Measurements from ENCODE around the gene PPCDC. TPM values are rescaled to one million over a fixed set of nuclear protein-coding genes. Genes with fewer than 3 reads are reported as not detected.

Gene PPCDC
- total RNA-seq, 1 experiment from 2014 or later: 18.0 TPM

DNA sequence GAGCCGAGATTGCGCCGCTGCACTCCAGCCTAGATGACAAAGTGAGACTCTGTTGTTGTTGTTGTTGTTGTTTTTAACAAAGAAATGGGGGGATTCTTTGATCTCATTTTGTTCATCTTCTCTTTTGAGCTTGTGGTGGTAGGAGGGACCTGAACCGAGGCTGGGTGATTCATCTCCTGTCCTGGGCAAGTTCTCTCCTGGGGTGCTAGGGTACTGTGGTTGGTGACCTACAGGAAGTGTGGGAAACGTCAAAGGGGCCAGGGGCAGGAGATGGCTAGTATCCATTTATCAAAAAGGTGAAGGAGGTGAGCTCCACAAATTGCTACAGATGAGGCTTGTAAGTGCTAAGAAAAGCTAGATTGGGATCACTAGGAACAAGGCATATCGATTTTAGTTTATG lies 14.3 kb downstream of the PPCDC start:
- no peak overlapping the region for H3K27ac ChIP-seq (ENCODE audit: low read depth, low read length)
- no peaks in the 10 kb centered on the region for H3K27me3 ChIP-seq (ENCODE audit: insufficient read depth, low read length)
- peaks cover 30% of the 10 kb centered on the region for H3K79me2 ChIP-seq (ENCODE audit: insufficient read depth, low read length)
- DNase-seq (ENCODE audit: low read depth, low spot score) (no peak), ATAC-seq (peak; percentile 51)
- ChIA-PET POLR2A (interaction anchor here (1.3 to 1.8 kb wide), 4 partner anchors 161 to 167 kb away, joined by 3 to 7 read pairs (median 5); partner anchors contain the start of gene C15orf39), RAD21 (ENCODE audit: low non-redundant PET in 1 of 2, low total read pairs in 2 of 2, uncharacterized antibody in 2 of 2, unreplicated experiment in 2 of 2) (interaction anchor here in 1 of 2 experiments (0.8 kb wide), 1 partner anchor 29 kb away, joined by 3 read pairs; no protein-coding TSS in a partner anchor), CTCF (interaction anchor here (0.6 to 2.4 kb wide), 5 partner anchors 8 to 270 kb away, joined by 3 to 13 read pairs (median 3); partner anchors contain the start of gene C15orf39)
- no peak overlapping the region for H2AFZ ChIP-seq (ENCODE audit: low read depth, low read length, poor library complexity, severe bottlenecking)
- 0 out of 4 replicates have a peak overlapping the region, but pooled peaks of 1 of the 2 experiments have one; percentile 2 for H3K4me3 ChIP-seq (replicated peaks in 1 of 2; ENCODE audit: low read depth in 1 of 2, low read length in 2 of 2)
- peaks cover 0 to 3% of the 10 kb centered on the region in 2 experiments; a peak in 1 of 4 replicates for H3K36me3 ChIP-seq (ENCODE audit: control insufficient read depth in 1 of 2, insufficient read depth in 2 of 2, low read length in 2 of 2)
- TF ChIP-seq SP1 (IDR thresholded peaks at IDR 0.05; ENCODE audit: low read depth): peak; percentile 24; the same call in 1 of the 2 replicates
- TF ChIP-seq EZH2phosphoT487 (IDR thresholded peaks at IDR 0.05; ENCODE audit: borderline replicate concordance): no peak
- H3K9me2 ChIP-seq (ENCODE audit: insufficient read depth): no peaks in the 10 kb centered on the region
- peak overlapping the region; percentile 67 for H3K4me2 ChIP-seq (ENCODE audit: low read length)
- peaks cover 43 to 55% of the 10 kb centered on the region in 2 experiments for H3K4me1 ChIP-seq (ENCODE audit: control insufficient read depth in 1 of 2, insufficient read depth in 2 of 2, low read length in 2 of 2)
- no peaks in the 10 kb centered on the region for H3K9me3 ChIP-seq (ENCODE audit: control insufficient read depth in 1 of 2, insufficient read depth in 1 of 2, low read depth in 1 of 2, low read length in 2 of 2)
- intact Hi-C loops (cut with micrococcal nuclease): loop anchor here (5.0 kb wide), 1 partner anchor 70 kb away; no protein-coding TSS in a partner anchor
- H4K20me1 ChIP-seq (ENCODE audit: insufficient read depth): no peaks in the 10 kb centered on the region
- no TSS peak for BruUV-seq (replicated peaks)
- no peak overlapping the region for H3K9ac ChIP-seq (ENCODE audit: low read length)

- ATAC-seq (no peak), DNase-seq (ENCODE audit: low read depth, low spot score) (no peak)
- Histone ChIP-seq H3K9me2 (ENCODE audit: insufficient read depth) (no peaks in the 10 kb centered on the region), H3K9me3 (ENCODE audit: control insufficient read depth in 1 of 2, insufficient read depth in 1 of 2, low read depth in 1 of 2, low read length in 2 of 2) (no peaks in the 10 kb centered on the region), H3K79me2 (ENCODE audit: insufficient read depth, low read length) (peaks cover 30% of the 10 kb centered on the region), H2AFZ (ENCODE audit: low read depth, low read length, poor library complexity, severe bottlenecking) (no peak overlapping the region), H3K27ac (ENCODE audit: low read depth, low read length) (no peak overlapping the region), H3K4me1 (ENCODE audit: control insufficient read depth in 1 of 2, insufficient read depth in 2 of 2, low read length in 2 of 2) (peaks cover 48 to 61% of the 10 kb centered on the region in 2 experiments), H3K36me3 (ENCODE audit: control insufficient read depth in 1 of 2, insufficient read depth in 2 of 2, low read length in 2 of 2) (peaks cover 0 to 3% of the 10 kb centered on the region in 2 experiments; a peak in 1 of 4 replicates), H3K9ac (ENCODE audit: low read length) (no peak overlapping the region), H3K4me2 (ENCODE audit: low read length) (peak overlapping the region; percentile 67), H3K27me3 (ENCODE audit: insufficient read depth, low read length) (no peaks in the 10 kb centered on the region), H4K20me1 (ENCODE audit: insufficient read depth) (no peaks in the 10 kb centered on the region), H3K4me3 (replicated peaks in 1 of 2; ENCODE audit: low read depth in 1 of 2, low read length in 2 of 2) (no peak overlapping the region)
- BruUV-seq (replicated peaks): no TSS peak
- ChIA-PET RAD21 (ENCODE audit: low non-redundant PET in 1 of 2, low total read pairs in 2 of 2, uncharacterized antibody in 2 of 2, unreplicated experiment in 2 of 2) (no interaction called here), POLR2A (interaction anchor here (1.8 kb wide), 1 partner anchor 166 kb away, joined by 6 read pairs; no protein-coding TSS in a partner anchor), CTCF (interaction anchor here (0.6 to 2.4 kb wide), 5 partner anchors 9 to 270 kb away, joined by 3 to 13 read pairs (median 3); partner anchors contain the start of gene C15orf39)
- intact Hi-C loops (cut with micrococcal nuclease): loop anchor here (5.0 kb wide), 1 partner anchor 69 kb away; no protein-coding TSS in a partner anchor
- no peak for TF ChIP-seq CTCF (IDR thresholded peaks at IDR 0.05 in 2 of 3, conservative IDR thresholded peaks at IDR 0.05 in 1 of 3; ENCODE audit: borderline replicate concordance in 1 of 3, insufficient read depth in 1 of 3, low read depth in 2 of 3, low read length in 2 of 3)
- TF ChIP-seq YY1 (IDR thresholded peaks at IDR 0.05; ENCODE audit: extremely low read depth, insufficient replicate concordance, low read depth, low read length): no peak
- no peak for TF ChIP-seq TCF7L2 (IDR thresholded peaks at IDR 0.05; ENCODE audit: borderline replicate concordance, extremely low read depth, insufficient read depth, insufficient read length)
- TF ChIP-seq POLR2A (IDR thresholded peaks at IDR 0.05; ENCODE audit: borderline replicate concordance, extremely low read depth, insufficient read depth, insufficient read length): no peak
- no peak for TF ChIP-seq REST (IDR thresholded peaks at IDR 0.05; ENCODE audit: low read depth)
- no peak for TF ChIP-seq ZFX (IDR thresholded peaks at IDR 0.05)
- no peak for TF ChIP-seq CBX3 (IDR thresholded peaks at IDR 0.05; ENCODE audit: low read depth)
- no peak for TF ChIP-seq CEBPB (IDR thresholded peaks at IDR 0.05; ENCODE audit: low read depth)
- no peak for TF ChIP-seq EZH2phosphoT487 (IDR thresholded peaks at IDR 0.05; ENCODE audit: borderline replicate concordance)
- TF ChIP-seq SIN3A (IDR thresholded peaks at IDR 0.05; ENCODE audit: low read depth): no peak
- no peak for TF ChIP-seq EZH2 (IDR thresholded peaks at IDR 0.05)
- no peak for TF ChIP-seq SRF (IDR thresholded peaks at IDR 0.05; ENCODE audit: low read depth)
- no peak for TF ChIP-seq ZNF274 (IDR thresholded peaks at IDR 0.05; ENCODE audit: low read depth, low read length)
- TF ChIP-seq JUND (IDR thresholded peaks at IDR 0.05): no peak
- TF ChIP-seq SP1 (IDR thresholded peaks at IDR 0.05; ENCODE audit: low read depth): no peak
Measured at GRCh38 chr15:75038231-75038630, 14.8 kb downstream of the PPCDC start.
